DOHH2 (cell line): ENCODE data around the gene ANTXR1.

Experiments used
- H3F3A ChIP-seq: fragments of 200-600 bp; sonication (generic), shearing (Covaris generic); 2 replicates; pipeline ENCODE4 v1.6.0; 2016; ENCODE audit warnings: antibody characterized with exemption, mild to moderate bottlenecking; ENCODE audit not compliant: control insufficient read depth, insufficient read depth
- H3K27ac ChIP-seq: fragments of 200-600 bp; sonication (generic); 2 replicates; pipeline ENCODE4 v1.5.1; 2014; ENCODE audit warnings: low read depth, mild to moderate bottlenecking, low read length, moderate library complexity
- H3K27me3 ChIP-seq: fragments of 200-600 bp; sonication (generic); 2 replicates; pipeline ENCODE4 v1.6.1; 2014; ENCODE audit warnings: mild to moderate bottlenecking, low read length, mixed read lengths; ENCODE audit not compliant: control insufficient read depth
- H3K36me3 ChIP-seq: fragments of 200-600 bp; sonication (generic); 2 replicates; pipeline ENCODE4 v1.6.1; 2014; ENCODE audit warnings: mild to moderate bottlenecking, low read length, moderate library complexity, mixed read lengths; ENCODE audit not compliant: control insufficient read depth
- H3K4me1 ChIP-seq: fragments of 200-600 bp; sonication (generic); 2 replicates; pipeline ENCODE4 v1.6.1; 2014; ENCODE audit warnings: mild to moderate bottlenecking, low read length, mixed read lengths; ENCODE audit not compliant: control insufficient read depth
- H3K4me2 ChIP-seq: fragments of 200-600 bp; sonication (generic); 2 replicates; pipeline ENCODE4 v1.6.0; 2014; ENCODE audit warnings: mild to moderate bottlenecking, low read length, moderate library complexity
- H3K4me3 ChIP-seq: fragments of 200-600 bp; sonication (generic); 2 replicates; pipeline ENCODE4 v1.5.1; 2014; ENCODE audit warnings: mild to moderate bottlenecking, low read length, mixed read lengths
- H3K79me2 ChIP-seq: fragments of 200-600 bp; sonication (generic); 2 replicates; pipeline ENCODE4 v1.6.1; 2014; ENCODE audit warnings: mild to moderate bottlenecking, low read length, mixed read lengths; ENCODE audit not compliant: control insufficient read depth
- H3K9me2 ChIP-seq: fragments of 200-600 bp; sonication (generic); replicated peaks from 2 replicates; pipeline ENCODE4 v1.6.1; 2014; ENCODE audit warnings: mild to moderate bottlenecking, low read length, mixed read lengths; ENCODE audit not compliant: control insufficient read depth
- H3K9me3 ChIP-seq: fragments of 200-600 bp; sonication (generic); 2 replicates; pipeline ENCODE4 v1.6.1; 2014; ENCODE audit warnings: antibody characterized with exemption, low read length, mixed read lengths; ENCODE audit not compliant: control insufficient read depth, insufficient read depth
- H4K20me1 ChIP-seq: fragments of 200-600 bp; sonication (generic); 2 replicates; pipeline ENCODE4 v1.6.0; 2014; ENCODE audit warnings: low read depth, mild to moderate bottlenecking, antibody characterized with exemption, low read length, moderate library complexity; ENCODE audit not compliant: control insufficient read depth, insufficient read depth
- EZH2phosphoT487 ChIP-seq: fragments of 200-600 bp; sonication (generic); IDR thresholded peaks from 2 replicates; pipeline ENCODE4 v1.6.1; 2017; ENCODE audit warnings: borderline replicate concordance, mild to moderate bottlenecking, antibody characterized with exemption, low read length, moderate library complexity, mixed read lengths
- TF ChIP-seq, protein P1 (sequence below): fragments of 200-600 bp; sonication (generic); IDR thresholded peaks from one replicate; pipeline ENCODE4 v1.5.1; 2014; ENCODE audit warnings: antibody characterized with exemption, mild to moderate bottlenecking, low read depth, low read length; ENCODE audit not compliant: poor library complexity, severe bottlenecking

The ANTXR1 gene

DNA sequence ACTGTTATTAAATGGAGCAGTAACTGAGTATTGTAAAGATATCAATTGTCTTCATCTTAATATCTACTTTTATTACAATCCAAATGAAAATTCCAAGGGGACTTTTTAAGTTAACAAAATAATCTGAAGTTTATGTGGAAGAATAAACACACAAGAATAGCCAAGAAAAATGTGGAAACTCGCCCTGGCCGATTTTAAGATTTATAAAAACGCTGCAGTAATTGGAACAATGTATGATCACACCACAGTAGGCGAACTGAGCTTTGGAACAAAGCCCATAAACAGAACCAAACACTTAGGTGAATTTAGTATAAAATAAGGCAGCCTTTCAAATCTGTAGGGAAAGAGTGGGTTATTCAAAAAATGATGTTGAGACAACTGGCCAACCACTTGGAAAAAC lies 96.3 kb downstream of the ANTXR1 start:
- no peaks in the 10 kb centered on the region for H3K4me1 ChIP-seq
- H3K9me2 ChIP-seq, result no peaks in the 10 kb centered on the region
- no peak overlapping the region for H3K4me2 ChIP-seq
- no peaks in the 10 kb centered on the region for H3F3A ChIP-seq
- no peaks in the 10 kb centered on the region; the same call in 1 of the 2 replicates for H3K27me3 ChIP-seq
- no peaks in the 10 kb centered on the region for H3K9me3 ChIP-seq
- H3K36me3 ChIP-seq, result no peaks in the 10 kb centered on the region
- H4K20me1 ChIP-seq, result no peaks in the 10 kb centered on the region
- no peak overlapping the region for H3K4me3 ChIP-seq
- no peaks in the 10 kb centered on the region for H3K79me2 ChIP-seq
- H3K27ac ChIP-seq, result no peak overlapping the region
- no peak for TF ChIP-seq EZH2phosphoT487
- TF ChIP-seq, protein P1, sequence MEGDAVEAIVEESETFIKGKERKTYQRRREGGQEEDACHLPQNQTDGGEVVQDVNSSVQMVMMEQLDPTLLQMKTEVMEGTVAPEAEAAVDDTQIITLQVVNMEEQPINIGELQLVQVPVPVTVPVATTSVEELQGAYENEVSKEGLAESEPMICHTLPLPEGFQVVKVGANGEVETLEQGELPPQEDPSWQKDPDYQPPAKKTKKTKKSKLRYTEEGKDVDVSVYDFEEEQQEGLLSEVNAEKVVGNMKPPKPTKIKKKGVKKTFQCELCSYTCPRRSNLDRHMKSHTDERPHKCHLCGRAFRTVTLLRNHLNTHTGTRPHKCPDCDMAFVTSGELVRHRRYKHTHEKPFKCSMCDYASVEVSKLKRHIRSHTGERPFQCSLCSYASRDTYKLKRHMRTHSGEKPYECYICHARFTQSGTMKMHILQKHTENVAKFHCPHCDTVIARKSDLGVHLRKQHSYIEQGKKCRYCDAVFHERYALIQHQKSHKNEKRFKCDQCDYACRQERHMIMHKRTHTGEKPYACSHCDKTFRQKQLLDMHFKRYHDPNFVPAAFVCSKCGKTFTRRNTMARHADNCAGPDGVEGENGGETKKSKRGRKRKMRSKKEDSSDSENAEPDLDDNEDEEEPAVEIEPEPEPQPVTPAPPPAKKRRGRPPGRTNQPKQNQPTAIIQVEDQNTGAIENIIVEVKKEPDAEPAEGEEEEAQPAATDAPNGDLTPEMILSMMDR, result no peak

DNA sequence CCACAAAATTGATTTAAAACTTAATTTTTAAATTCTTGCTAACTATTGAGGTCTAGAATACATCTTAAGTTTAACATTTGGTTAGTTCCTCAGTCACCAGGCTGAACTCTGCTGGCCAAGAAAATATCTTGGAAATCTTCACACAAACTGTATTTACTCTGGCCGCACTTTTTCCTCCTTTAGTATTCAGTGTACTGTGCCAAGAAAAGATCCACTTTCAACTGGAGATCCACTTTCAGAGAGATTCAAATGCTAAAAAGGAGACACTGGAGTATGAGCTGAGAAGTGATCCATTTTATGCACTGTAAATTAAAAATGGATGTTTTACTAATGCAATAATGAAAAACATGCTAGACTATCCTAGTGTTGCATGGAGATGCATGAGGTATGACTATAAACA lies 98.1 kb downstream of the ANTXR1 start:
- no peaks in the 10 kb centered on the region for H3K36me3 ChIP-seq
- no peaks in the 10 kb centered on the region for H3F3A ChIP-seq
- no peaks in the 10 kb centered on the region for H3K9me2 ChIP-seq
- no peaks in the 10 kb centered on the region for H3K4me1 ChIP-seq
- H3K9me3 ChIP-seq, result no peaks in the 10 kb centered on the region
- TF ChIP-seq, protein P1, result no peak
- no peak for TF ChIP-seq EZH2phosphoT487
- H3K79me2 ChIP-seq, result no peaks in the 10 kb centered on the region
- H4K20me1 ChIP-seq, result no peaks in the 10 kb centered on the region
- no peaks in the 10 kb centered on the region; the same call in 1 of the 2 replicates for H3K27me3 ChIP-seq
- H3K27ac ChIP-seq, result no peak overlapping the region
- H3K4me3 ChIP-seq, result no peak overlapping the region
- no peak overlapping the region for H3K4me2 ChIP-seq

DNA sequence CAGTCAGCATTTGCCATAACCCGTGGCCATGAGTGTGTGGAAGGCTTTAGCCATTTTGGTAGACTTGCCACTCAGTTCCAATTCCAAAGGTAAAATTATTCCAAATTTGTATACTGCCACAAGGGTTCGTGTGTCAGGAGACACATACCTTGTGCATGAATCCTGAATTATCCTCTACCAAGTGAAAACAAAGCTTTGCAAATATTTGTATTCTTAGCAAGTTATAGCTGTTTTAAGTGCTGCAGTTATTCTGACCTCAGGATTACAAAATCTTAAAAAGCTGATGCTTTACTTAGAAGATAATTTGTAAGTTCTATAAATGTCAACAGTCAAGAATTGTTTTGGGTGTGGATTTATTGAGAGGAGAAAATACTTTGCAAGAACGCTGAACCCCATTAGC lies 100.6 kb downstream of the ANTXR1 start:
- Histone ChIP-seq H3K36me3 (no peaks in the 10 kb centered on the region), H3K27ac (no peak overlapping the region), H3F3A (no peaks in the 10 kb centered on the region), H3K79me2 (no peaks in the 10 kb centered on the region), H3K4me3 (no peak overlapping the region), H3K4me2 (no peak overlapping the region), H3K4me1 (no peaks in the 10 kb centered on the region), H3K27me3 (no peaks in the 10 kb centered on the region; the same call in 1 of the 2 replicates), H3K9me2 (no peaks in the 10 kb centered on the region), H4K20me1 (no peaks in the 10 kb centered on the region), H3K9me3 (no peaks in the 10 kb centered on the region)
- TF ChIP-seq, protein P1, result no peak
- TF ChIP-seq EZH2phosphoT487, result no peak

DNA sequence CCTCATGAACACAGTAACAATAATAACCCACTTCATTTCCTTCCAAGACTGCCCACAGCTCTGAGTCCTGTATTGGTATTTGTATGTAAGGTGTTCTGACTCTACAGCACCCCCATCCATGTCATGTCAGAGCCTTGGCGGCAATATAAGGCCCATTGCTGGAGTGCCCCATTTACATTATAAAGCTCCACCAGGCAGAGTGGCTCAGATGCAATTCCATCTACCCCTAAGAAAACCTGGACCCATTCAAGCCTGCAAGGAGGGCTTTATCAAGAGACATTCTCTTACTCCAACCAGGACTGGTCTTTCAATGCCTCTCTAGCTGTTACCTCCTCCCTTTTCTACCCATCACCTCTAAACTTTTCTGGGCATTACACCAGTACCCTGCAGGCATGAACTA lies 101.6 kb downstream of the ANTXR1 start:
- Histone ChIP-seq H3K9me3 (no peaks in the 10 kb centered on the region), H4K20me1 (no peaks in the 10 kb centered on the region), H3F3A (no peaks in the 10 kb centered on the region), H3K27me3 (no peaks in the 10 kb centered on the region; the same call in 1 of the 2 replicates), H3K79me2 (no peaks in the 10 kb centered on the region), H3K4me2 (no peak overlapping the region), H3K4me1 (no peaks in the 10 kb centered on the region), H3K9me2 (no peaks in the 10 kb centered on the region), H3K4me3 (no peak overlapping the region), H3K36me3 (no peaks in the 10 kb centered on the region), H3K27ac (no peak overlapping the region)
- TF ChIP-seq EZH2phosphoT487, result no peak
- TF ChIP-seq, protein P1, result no peak
